ENCODE results near the gene SPRED1.

- TF ChIP-seq GATA3 (IDR thresholded peaks at IDR 0.05; ENCODE audit: low read depth, low read length) (no peak), GATA2 (IDR thresholded peaks at IDR 0.05; ENCODE audit: low read depth, low read length) (no peak)
Observed at GRCh38 chr15:38351466-38351865, 98.8 kb downstream of the SPRED1 start.
